HepG2 (cell line): ENCODE data around the gene NOXO1. TPM values are rescaled to one million over a fixed set of nuclear protein-coding genes. Genes with fewer than 3 reads are reported as not detected.

Experiments
- BCL3 ChIP-seq: sonication (generic); formaldehyde crosslinking; IDR thresholded peaks from 2 replicates; pipeline ENCODE4 v1.5.1; 2020; ENCODE audit warnings: mild to moderate bottlenecking, missing genetic modification reagents, moderate library complexity
- CREB1 ChIP-seq, 2 experiments: fragments of 450-650 bp in 1 of 2; IDR thresholded peaks; 2 replicates each; pipeline ENCODE4 v1.6.1; 2016 to 2017; ENCODE audit warnings: control low read depth in 1 of 2, mild to moderate bottlenecking in 1 of 2, missing compliant biosample characterization in 1 of 2, missing genetic modification characterization in 1 of 2
- IKZF4 ChIP-seq: sonication (generic); formaldehyde crosslinking; IDR thresholded peaks from 2 replicates; pipeline ENCODE4 v1.5.1; 2020; ENCODE audit warnings: borderline replicate concordance, mild to moderate bottlenecking, low read depth, missing genetic modification reagents; ENCODE audit errors: not compliant biosample characterization
- IRF2 ChIP-seq: IDR thresholded peaks from 2 replicates; pipeline ENCODE4 v1.6.1; 2018; ENCODE audit warnings: missing genetic modification reagents, missing compliant biosample characterization
- KDM5B ChIP-seq: sonication (generic); formaldehyde crosslinking; IDR thresholded peaks from 2 replicates; pipeline ENCODE4 v1.4.0; 2020; ENCODE audit warnings: missing genetic modification reagents, mild to moderate bottlenecking, borderline replicate concordance
- KLF6 ChIP-seq: IDR thresholded peaks from 2 replicates; pipeline ENCODE4 v1.8.0; 2016; ENCODE audit warnings: missing biosample characterization, missing genetic modification reagents
- LBX2 ChIP-seq: sonication (generic); formaldehyde crosslinking; IDR thresholded peaks from 2 replicates; pipeline ENCODE4 v1.5.0; 2020; ENCODE audit warnings: missing genetic modification reagents, mild to moderate bottlenecking, borderline replicate concordance
- MEF2D ChIP-seq: sonication (generic); formaldehyde crosslinking; IDR thresholded peaks from 2 replicates; pipeline ENCODE4 v1.5.1; 2020; ENCODE audit warnings: mild to moderate bottlenecking, missing genetic modification reagents
- MXD4 ChIP-seq: IDR thresholded peaks from 2 replicates; pipeline ENCODE4 v1.6.1; 2016; ENCODE audit warnings: mild to moderate bottlenecking, missing biosample characterization, missing genetic modification reagents
- NFKB2 ChIP-seq: sonication (generic); formaldehyde crosslinking; IDR thresholded peaks from 2 replicates; pipeline ENCODE4 v1.4.0; 2020; ENCODE audit warnings: missing genetic modification reagents, borderline replicate concordance
- RBM22 ChIP-seq: fragments of 200-400 bp; formaldehyde crosslinking; optimal IDR thresholded peaks from 2 replicates; pipeline ENCODE3; 2017; ENCODE audit warnings: mild to moderate bottlenecking, low read length, moderate library complexity
- REPIN1 ChIP-seq: sonication (generic); formaldehyde crosslinking; IDR thresholded peaks from 2 replicates; pipeline ENCODE4 v1.8.0; 2022; ENCODE audit warnings: missing genetic modification reagents, low read depth, mild to moderate bottlenecking, borderline replicate concordance
- RNF2 ChIP-seq: fragments of 450-650 bp; conservative IDR thresholded peaks from 2 replicates; pipeline ENCODE4 v1.6.1; 2016; ENCODE audit warnings: low read depth
- SMC3 ChIP-seq: IDR thresholded peaks from 2 replicates; pipeline ENCODE4 v1.6.1; 2011; ENCODE audit warnings: low read length, improper control_type of control experiment
- TCF7L2 ChIP-seq: IDR thresholded peaks from 2 replicates; pipeline ENCODE4 v1.6.1; 2011; ENCODE audit warnings: mild to moderate bottlenecking, low read depth, low read length, moderate library complexity
- XRCC5 ChIP-seq: fragments of 200-400 bp; formaldehyde crosslinking; optimal IDR thresholded peaks from 2 replicates; pipeline ENCODE3; 2017; ENCODE audit warnings: mild to moderate bottlenecking, low read length
- YEATS2 ChIP-seq: sonication (generic); formaldehyde crosslinking; IDR thresholded peaks from 2 replicates; pipeline ENCODE4 v1.4.0; 2020; ENCODE audit warnings: missing genetic modification reagents, borderline replicate concordance
- ZFP1 ChIP-seq: IDR thresholded peaks from 2 replicates; pipeline ENCODE4 v1.6.1; 2016
- ZFY ChIP-seq: sonication (generic); formaldehyde crosslinking; IDR thresholded peaks from 2 replicates; pipeline ENCODE4 v1.4.0; 2020; ENCODE audit warnings: missing genetic modification reagents
- ZKSCAN1 ChIP-seq: fragments of 150-350 bp; IDR thresholded peaks from 2 replicates; pipeline ENCODE4 v1.6.1; 2014; ENCODE audit warnings: low read length
- ZNF142 ChIP-seq: sonication (generic); formaldehyde crosslinking; IDR thresholded peaks from 2 replicates; pipeline ENCODE4 v1.4.0; 2020; ENCODE audit warnings: missing genetic modification reagents
- ZNF354B ChIP-seq: sonication (generic); formaldehyde crosslinking; IDR thresholded peaks from 2 replicates; pipeline ENCODE4 v1.8.0; 2022; ENCODE audit warnings: mild to moderate bottlenecking, missing genetic modification reagents
- ZNF547 ChIP-seq: sonication (generic); formaldehyde crosslinking; IDR thresholded peaks from 2 replicates; pipeline ENCODE4 v1.5.1; 2020; ENCODE audit warnings: mild to moderate bottlenecking, missing genetic modification reagents
- polyA plus RNA-seq, 8 experiments: library from polyadenylated mRNA; depleted of rRNA in 3 of 8; stranded (reverse) in 7 of 8; unstranded in 1 of 8; fragments of >200 nt; fragmentation: Illumina TruSeq in 4 of 8; extraction: Trizol in 4 of 8; gene quantifications; 2 replicates each; pipeline versions ENCODE4 v1.2.1 to v1.2.3, GENCODE V29; 2011 to 2016; ENCODE audit warnings: low read depth in 4 of 8, missing spikeins in 1 of 8, mixed read lengths in 1 of 8; ENCODE audit not compliant: insufficient read depth in 1 of 8
- total RNA-seq, 5 experiments: library from RNA; depleted of rRNA; stranded (reverse); fragments of >200 nt; fragmentation: Illumina TruSeq; extraction: Trizol; gene quantifications; 2 replicates each; pipeline ENCODE4 v1.2.3, GENCODE V29; 2016; ENCODE audit warnings: low read depth in 1 of 5

Gene NOXO1
- total and polyA plus RNA-seq, 2 of the 13 experiments (the other 11 are each of a cell fraction or from before 2014, with no cell fraction given): 0.69 to 1.4 TPM

- TF ChIP-seq REPIN1 (CRISPR knock-in tag): peak; percentile 85; the same call in 1 of the 2 replicates
- TF ChIP-seq ZKSCAN1: 0 out of 2 replicates have a peak, but pooled peaks have one; percentile 21
- TF ChIP-seq RBM22: no peak
- TF ChIP-seq IKZF4 (CRISPR knock-in tag): peak; percentile 39
- peak; percentile 48; the same call in 1 of the 2 replicates for TF ChIP-seq SMC3
- peak; percentile 99 for TF ChIP-seq XRCC5
- TF ChIP-seq YEATS2: peak; percentile 64; the same call in 1 of the 2 replicates
- TF ChIP-seq ZFY: peak; percentile 61
- TF ChIP-seq RNF2: no peak
- TF ChIP-seq ZNF547 (CRISPR knock-in tag): peak; percentile 65; the same call in 1 of the 2 replicates
- TF ChIP-seq MEF2D (CRISPR knock-in tag): 0 out of 2 replicates have a peak, but pooled peaks have one; percentile 35
- TF ChIP-seq BCL3: peak; percentile 58; the same call in 1 of the 2 replicates
- 0 out of 2 replicates have a peak, but pooled peaks have one; percentile 40 for TF ChIP-seq ZNF142 (CRISPR knock-in tag)
- TF ChIP-seq IRF2: peak; percentile 82
- TF ChIP-seq MXD4 (CRISPR knock-in tag): peak; percentile 32; the same call in 1 of the 2 replicates
- TF ChIP-seq CREB1 (IDR thresholded peaks at IDR 0.05): no peak
- TF ChIP-seq CREB1 (CRISPR knock-in tag; IDR thresholded peaks at IDR 0.05): no peak
- TF ChIP-seq ZFP1: no peak
- TF ChIP-seq ZNF354B (CRISPR knock-in tag): no peak
- no peak for TF ChIP-seq TCF7L2
- peak; percentile 52; the same call in 1 of the 2 replicates for TF ChIP-seq KLF6 (CRISPR knock-in tag)
- 0 out of 2 replicates have a peak, but pooled peaks have one; percentile 63 for TF ChIP-seq LBX2
- peak; percentile 55; the same call in 1 of the 2 replicates for TF ChIP-seq NFKB2 (CRISPR knock-in tag)
- TF ChIP-seq KDM5B: peak; percentile 24; the same call in 1 of the 2 replicates
Measured at GRCh38 chr16:2003827-2004641, 22.8 kb upstream of the NOXO1 start (continued).
